ENCODE results near the gene TIPRL. TPM values are rescaled to one million over a fixed set of nuclear protein-coding genes. Genes with fewer than 3 reads are reported as not detected.

TIPRL gene
- total and polyA plus RNA-seq, 2 of the 8 experiments (the other 6 are each of a cell fraction or from before 2014, with no cell fraction given), result 8.1 to 27.4 TPM

DNA sequence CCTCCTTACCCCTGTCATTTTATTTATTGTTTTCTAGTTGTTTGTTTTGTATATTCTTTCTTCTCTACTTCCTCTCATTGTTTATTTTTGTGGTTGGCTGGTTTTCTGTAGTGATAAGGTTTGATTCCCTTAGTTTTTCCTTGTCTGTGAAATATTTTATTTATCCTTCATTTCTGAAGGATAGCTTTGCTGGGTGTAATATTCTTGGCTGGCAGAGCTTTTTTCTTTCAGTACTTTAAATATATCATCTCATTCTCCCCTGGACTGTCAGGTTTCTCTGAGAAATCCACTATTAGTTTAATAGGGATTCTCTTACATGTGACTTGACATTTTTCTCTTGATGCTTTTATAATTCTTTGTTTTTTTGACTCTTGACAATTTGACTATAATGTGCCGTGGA is 18.8 kb upstream of the TIPRL start:
- WGBS, 2 experiments (ENCODE audit: extremely low coverage in 1 of 2, insufficient coverage in 1 of 2, insufficient read length in 1 of 2, insufficient replicate concordance in 2 of 2, low coverage in 1 of 2, low lambda C conversion rate in 2 of 2, missing lambda C conversion rate in 1 of 2), result 88% methylated on average over 1 of the region's 1 CpG; no CpG with 5 or more reads in 1 of the 2 experiments
- TF ChIP-seq SIX5 (IDR thresholded peaks at IDR 0.05; ENCODE audit: low read depth, low read length) (no peak), TAF7 (optimal IDR thresholded peaks at IDR 0.05; ENCODE audit: borderline replicate concordance, low read depth, low read length) (no peak), POLR2A (IDR thresholded peaks at IDR 0.05; ENCODE audit: control extremely low read depth in 1 of 2, low read depth in 2 of 2, low read length in 2 of 2) (no peak), SAP30 (IDR thresholded peaks at IDR 0.05; ENCODE audit: insufficient read depth, insufficient replicate concordance, low read length) (no peak), CHD1 (IDR thresholded peaks at IDR 0.05; ENCODE audit: low read depth, low read length) (no peak), BACH1 (IDR thresholded peaks at IDR 0.05; ENCODE audit: low read length) (no peak), BRCA1 (IDR thresholded peaks at IDR 0.05; ENCODE audit: low read depth, low read length) (no peak), EP300 (IDR thresholded peaks at IDR 0.05; ENCODE audit: borderline replicate concordance in 1 of 2, low read depth in 2 of 2, low read length in 2 of 2) (no peak), NANOG (IDR thresholded peaks at IDR 0.05; ENCODE audit: insufficient read depth, low read depth, low read length, poor library complexity, severe bottlenecking) (no peak), CBX8 (IDR thresholded peaks at IDR 0.05; ENCODE audit: borderline replicate concordance, low read depth, low read length) (no peak), CEBPB (IDR thresholded peaks at IDR 0.05; ENCODE audit: low read depth, low read length) (no peak), TCF12 (IDR thresholded peaks at IDR 0.05; ENCODE audit: low read depth, low read length) (no peak), GABPA (IDR thresholded peaks at IDR 0.05; ENCODE audit: borderline replicate concordance, insufficient read depth, low read length) (no peak)
- TF ChIP-seq, protein P1, sequence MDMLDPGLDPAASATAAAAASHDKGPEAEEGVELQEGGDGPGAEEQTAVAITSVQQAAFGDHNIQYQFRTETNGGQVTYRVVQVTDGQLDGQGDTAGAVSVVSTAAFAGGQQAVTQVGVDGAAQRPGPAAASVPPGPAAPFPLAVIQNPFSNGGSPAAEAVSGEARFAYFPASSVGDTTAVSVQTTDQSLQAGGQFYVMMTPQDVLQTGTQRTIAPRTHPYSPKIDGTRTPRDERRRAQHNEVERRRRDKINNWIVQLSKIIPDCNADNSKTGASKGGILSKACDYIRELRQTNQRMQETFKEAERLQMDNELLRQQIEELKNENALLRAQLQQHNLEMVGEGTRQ (IDR thresholded peaks at IDR 0.05; ENCODE audit: low read length), result no peak

More for the DNA sequence above, 18.8 kb upstream of the TIPRL start:
- H3K9ac ChIP-seq (replicated peaks in 1 of 4; ENCODE audit: extremely low read depth in 1 of 4, low read depth in 3 of 4, low read length in 3 of 4), result no peak overlapping the region
- no peak overlapping the region for H2AK5ac ChIP-seq (ENCODE audit: low read depth, low read length)
- no peak overlapping the region for H3K18ac ChIP-seq (ENCODE audit: extremely low read depth, low read length)
- ChIA-PET POLR2A (ENCODE audit: partially characterized antibody) (interaction anchor here (0.6 to 0.7 kb wide), 2 partner anchors 58 to 68 kb away, joined by 3 to 5 read pairs; no protein-coding TSS in a partner anchor), CTCF (ENCODE audit: partially characterized antibody) (interaction anchor here (0.7 to 2.3 kb wide), 4 partner anchors 9 to 493 kb away, joined by 3 to 8 read pairs (median 5); no protein-coding TSS in a partner anchor)
- no peaks in the 10 kb centered on the region for H3K9me3 ChIP-seq (ENCODE audit: insufficient read depth in 2 of 2, low read depth in 1 of 2, low read length in 1 of 2)
- H3K4me2 ChIP-seq (ENCODE audit: insufficient read depth in 1 of 2, low read depth in 2 of 2, low read length in 2 of 2), result no peak overlapping the region
- DNase-seq (ENCODE audit: low read depth in 1 of 2, low spot score in 2 of 2) (no peak), FAIRE-seq (no peak)
- H3K4me3 ChIP-seq (ENCODE audit: extremely low read depth in 1 of 4, insufficient read depth in 2 of 4, low read depth in 3 of 4, low read length in 4 of 4), result no peak overlapping the region
- no peak overlapping the region for H2AFZ ChIP-seq (ENCODE audit: low read length)
- no peaks in the 10 kb centered on the region for H3K4me1 ChIP-seq (replicated peaks in 1 of 4; ENCODE audit: control insufficient read depth in 3 of 4, insufficient read depth in 4 of 4, low read length in 3 of 4)
- H2BK120ac ChIP-seq (replicated peaks; ENCODE audit: low read depth, low read length), result no peak overlapping the region
- no peak overlapping the region for H3K23ac ChIP-seq (ENCODE audit: insufficient read length)
- H4K91ac ChIP-seq (replicated peaks; ENCODE audit: insufficient read length, low read length), result no peak overlapping the region
- no peak overlapping the region for H2BK12ac ChIP-seq (ENCODE audit: low read depth, low read length)
- H3K79me2 ChIP-seq (ENCODE audit: control insufficient read depth in 1 of 2, insufficient read depth in 2 of 2, low read length in 2 of 2), result no peaks in the 10 kb centered on the region
- no peaks in the 10 kb centered on the region for H3K23me2 ChIP-seq (ENCODE audit: low read depth, low read length)
- no peak overlapping the region for H3K4ac ChIP-seq (replicated peaks; ENCODE audit: insufficient read length, low read depth, low read length)
- no peak overlapping the region for H3K56ac ChIP-seq (replicated peaks; ENCODE audit: insufficient read length, low read depth, low read length)
- H3K36me3 ChIP-seq (ENCODE audit: control insufficient read depth in 2 of 4, insufficient read depth in 4 of 4, low read length in 3 of 4), result no peaks in the 10 kb centered on the region
- no peaks in the 10 kb centered on the region for H3K79me1 ChIP-seq (ENCODE audit: low read depth, low read length)
- no peaks in the 10 kb centered on the region for H4K20me1 ChIP-seq (replicated peaks in 1 of 2; ENCODE audit: control insufficient read depth in 1 of 2, insufficient read depth in 2 of 2, low read length in 2 of 2)
- H2BK15ac ChIP-seq (ENCODE audit: low read length), result no peak overlapping the region
- no peak overlapping the region for H4K5ac ChIP-seq (ENCODE audit: insufficient read length, low read depth, low read length)
- no peak overlapping the region for H3K27ac ChIP-seq (ENCODE audit: low read depth, low read length)
- no peaks in the 10 kb centered on the region for H3K27me3 ChIP-seq (replicated peaks in 1 of 4; ENCODE audit: control insufficient read depth in 3 of 4, extremely low read depth in 1 of 4, insufficient read depth in 3 of 4, low read length in 3 of 4)
- H2BK20ac ChIP-seq (ENCODE audit: low read length), result no peak overlapping the region
- no peak overlapping the region for H4K8ac ChIP-seq (ENCODE audit: extremely low read depth, insufficient read depth, low read length)
- H3K14ac ChIP-seq (ENCODE audit: insufficient read length), result no peak overlapping the region
- no peak overlapping the region for H2BK5ac ChIP-seq (ENCODE audit: low read depth, low read length)
